Activated CD8-positive, alpha-beta T cell treated with anti-CD3 and anti-CD28 coated beads for 36 hours (primary cell): Measurements from ENCODE around the gene TMEM161A. TPM values are rescaled to one million over a fixed set of nuclear protein-coding genes. Genes with fewer than 3 reads are reported as not detected.

Experiments used
- ATAC-seq: fragments of 200-7000 bp; cut with Tn5 transposase; one replicate; pipeline ENCODE4 v1.10.0; 2021; ENCODE audit warnings: mild to moderate bottlenecking, moderate library complexity
- CTCF ChIA-PET: fragments of 350-600 bp; sonication (Branson Sonifier 250); formaldehyde crosslinking; loops from one replicate; lab custom pipeline; 2021; ENCODE audit warnings: antibody characterized with exemption; lab: Charles Lee
- POLR2A ChIA-PET: fragments of 350-600 bp; sonication (Branson Sonifier 250); formaldehyde crosslinking; loops from one replicate; lab custom pipeline; 2021; ENCODE audit warnings: antibody characterized with exemption; lab: Charles Lee
- DNase-seq: peaks from one replicate; pipeline ENCODE4 v3.0.0-alpha.2; 2020
- H3K27ac Mint-ChIP-seq: one replicate; pipeline ENCODE4 v1.8.0; 2021; ENCODE audit warnings: mild to moderate bottlenecking, mixed read lengths
- H3K27me3 Mint-ChIP-seq: one replicate; pipeline ENCODE4 v1.8.0; 2021; ENCODE audit warnings: mixed read lengths
- H3K36me3 Mint-ChIP-seq: one replicate; pipeline ENCODE4 v1.8.0; 2021; ENCODE audit warnings: low read depth, mixed read lengths
- H3K4me1 Mint-ChIP-seq: one replicate; pipeline ENCODE4 v1.8.0; 2021; ENCODE audit warnings: low read depth, mixed read lengths
- H3K4me3 Mint-ChIP-seq: one replicate; pipeline ENCODE4 v1.8.0; 2021; ENCODE audit warnings: mild to moderate bottlenecking, moderate library complexity, mixed read lengths
- H3K9me3 Mint-ChIP-seq: one replicate; pipeline ENCODE4 v1.8.0; 2021; ENCODE audit warnings: mixed read lengths
- CTCF ChIP-seq: fragments of 200-600 bp; IDR thresholded peaks from one replicate; pipeline ENCODE4 v1.8.0; 2022; ENCODE audit warnings: antibody characterized with exemption, mild to moderate bottlenecking
- intact Hi-C: fragments of 100-400 bp; cut with micrococcal nuclease; formaldehyde crosslinking; loops from one replicate; pipeline ENCODE4 v1.10.0; 2022
- total RNA-seq, 2 experiments: library from RNA; stranded (reverse); gene quantifications; one replicate each; pipeline ENCODE4 v1.2.3, GENCODE V29; 2021

The TMEM161A gene
- total RNA-seq, 2 experiments from 2014 or later, result 24.4 to 26.2 TPM

- ChIA-PET POLR2A (interaction anchor here (0.8 kb wide), 1 partner anchor 9 kb away, joined by 5 read pairs; no protein-coding TSS in a partner anchor), CTCF (interaction anchor here (3.8 to 4.3 kb wide), 2 partner anchors 10 to 28 kb away, joined by 21 to 49 read pairs; no protein-coding TSS in a partner anchor)
- intact Hi-C loops, result loop anchor here (5.0 kb wide), 1 partner anchor 80 kb away; no protein-coding TSS in a partner anchor
- Mint-ChIP-seq H3K9me3 (no peaks in the 10 kb centered on the region), H3K27me3 (no peaks in the 10 kb centered on the region), H3K4me1 (no peaks in the 10 kb centered on the region), H3K4me3 (no peak overlapping the region), H3K36me3 (no peaks in the 10 kb centered on the region), H3K27ac (no peak overlapping the region)
- no peak for ATAC-seq
- DNase-seq, result no peak
- TF ChIP-seq CTCF, result no peak
Measured at GRCh38 chr19:19147344-19147743, 9.1 kb upstream of the TMEM161A start.

- intact Hi-C loops, result loop anchor here (5.0 kb wide), 1 partner anchor 80 kb away; no protein-coding TSS in a partner anchor
- no peaks in the 10 kb centered on the region for H3K9me3 Mint-ChIP-seq
- no peaks in the 10 kb centered on the region for H3K27me3 Mint-ChIP-seq
- no peak overlapping the region for H3K27ac Mint-ChIP-seq
- POLR2A ChIA-PET, result no interaction called here
- no peak overlapping the region for H3K4me3 Mint-ChIP-seq
- TF ChIP-seq CTCF, result no peak
- no peak for DNase-seq
- no peaks in the 10 kb centered on the region for H3K4me1 Mint-ChIP-seq
- no peak for ATAC-seq
- CTCF ChIA-PET, result interaction anchor here (1.4 to 4.3 kb wide), 5 partner anchors 10 to 75 kb away, joined by 3 to 49 read pairs (median 4); no protein-coding TSS in a partner anchor
- H3K36me3 Mint-ChIP-seq, result no peaks in the 10 kb centered on the region
Measured at GRCh38 chr19:19146865-19147264, 8.6 kb upstream of the TMEM161A start.

DNA sequence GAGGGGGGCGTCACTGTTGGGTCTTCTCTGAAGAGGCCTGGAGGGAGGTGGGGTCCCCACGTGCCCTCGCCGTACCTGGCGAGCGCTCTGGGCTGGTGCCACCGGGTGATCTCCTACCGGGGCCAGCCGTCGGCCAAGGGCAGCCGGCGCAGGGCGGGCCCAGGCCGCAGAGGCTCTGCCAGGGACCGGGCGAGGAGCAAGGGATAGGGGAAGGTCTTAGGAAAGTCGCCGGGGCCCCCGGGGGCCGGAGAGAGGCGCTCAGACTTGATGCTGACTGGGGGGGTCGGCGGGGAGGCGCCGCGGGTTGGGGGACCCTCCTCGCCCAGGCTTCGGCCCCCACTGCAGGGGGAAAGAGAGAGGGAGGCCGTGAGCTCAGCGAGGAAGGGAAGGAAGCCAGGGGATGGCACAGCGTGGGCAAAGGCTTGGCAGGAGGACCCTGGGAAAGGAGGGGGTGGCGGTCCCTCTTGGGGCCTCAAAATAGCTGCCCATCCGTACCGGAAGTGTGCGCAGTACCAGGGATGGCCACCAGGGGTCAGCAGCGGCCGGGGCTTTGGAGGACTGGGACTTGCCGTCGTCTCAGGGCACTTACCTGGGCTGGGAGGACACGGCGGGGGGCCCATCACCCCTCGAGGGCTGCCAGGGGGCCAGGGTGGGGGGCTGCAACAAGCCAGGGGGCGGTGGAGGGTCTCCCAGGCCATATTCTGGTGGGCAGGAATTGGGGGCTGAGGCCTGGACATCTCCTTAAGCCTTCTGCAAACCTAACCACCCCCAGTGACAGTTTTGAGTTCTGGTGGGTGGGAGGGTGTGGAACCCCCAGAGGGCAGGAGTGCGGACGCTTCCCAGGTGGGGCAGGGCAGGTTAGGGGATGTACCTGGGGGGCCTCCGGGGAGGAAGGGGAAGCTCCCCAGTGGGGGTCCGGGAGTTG is 7.7 kb upstream of the TMEM161A start:
- peak; percentile 98 for ATAC-seq
- no peaks in the 10 kb centered on the region for H3K36me3 Mint-ChIP-seq
- no peaks in the 10 kb centered on the region for H3K27me3 Mint-ChIP-seq
- intact Hi-C loops, result loop anchor here (5.0 kb wide), 1 partner anchor 81 kb away; no protein-coding TSS in a partner anchor
- no peaks in the 10 kb centered on the region for H3K9me3 Mint-ChIP-seq
- CTCF ChIA-PET, result interaction anchor here (0.6 to 4.3 kb wide), 23 partner anchors 8 to 370 kb away, joined by 3 to 49 read pairs (median 3); partner anchors contain the start of genes BORCS8, MEF2B, NDUFA13 and RFXANK
- H3K4me3 Mint-ChIP-seq, result no peak overlapping the region
- H3K4me1 Mint-ChIP-seq, result no peaks in the 10 kb centered on the region
- peak; percentile 92 for DNase-seq
- POLR2A ChIA-PET, result interaction anchor here (0.9 kb wide), 1 partner anchor 370 kb away, joined by 3 read pairs; the partner anchor contains the start of gene TSSK6
- H3K27ac Mint-ChIP-seq, result no peak overlapping the region
- TF ChIP-seq CTCF, result peak; percentile 80

DNA sequence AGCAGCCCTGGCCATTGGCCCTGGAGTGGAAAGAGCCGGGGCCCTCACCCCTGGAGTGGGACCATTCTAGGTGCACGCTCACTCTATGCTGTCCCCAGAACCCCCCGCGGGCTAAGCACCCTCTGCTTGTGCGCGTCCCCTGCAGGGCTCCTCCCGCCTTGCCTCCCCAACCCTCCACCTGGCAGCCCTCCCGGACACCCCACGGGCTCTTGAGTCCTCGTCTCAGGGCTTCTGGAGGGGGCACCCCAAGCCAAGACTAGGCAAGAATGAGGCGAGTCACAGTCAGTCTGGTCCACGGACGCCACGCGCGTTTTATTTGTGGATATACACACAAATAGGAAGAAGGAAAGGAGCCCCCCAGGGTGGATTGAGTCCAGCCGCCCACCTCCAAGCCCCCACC is 7.0 kb upstream of the TMEM161A start:
- no peaks in the 10 kb centered on the region for H3K9me3 Mint-ChIP-seq
- no peak overlapping the region for H3K4me3 Mint-ChIP-seq
- DNase-seq (no peak), ATAC-seq (no peak)
- TF ChIP-seq CTCF, result no peak
- H3K4me1 Mint-ChIP-seq, result no peaks in the 10 kb centered on the region
- no peaks in the 10 kb centered on the region for H3K27me3 Mint-ChIP-seq
- no peak overlapping the region for H3K27ac Mint-ChIP-seq
- ChIA-PET CTCF (interaction anchor here (0.6 to 4.3 kb wide), 24 partner anchors 8 to 370 kb away, joined by 3 to 49 read pairs (median 3); partner anchors contain the start of genes BORCS8, MEF2B, NDUFA13 and RFXANK), POLR2A (interaction anchor here (0.9 kb wide), 1 partner anchor 370 kb away, joined by 3 read pairs; the partner anchor contains the start of gene TSSK6)
- no peaks in the 10 kb centered on the region for H3K36me3 Mint-ChIP-seq
- intact Hi-C loops, result loop anchor here (5.0 kb wide), 1 partner anchor 82 kb away; no protein-coding TSS in a partner anchor
